Upper lobe of left lung (tissue), 4 donors: ENCODE results near the gene FOXO6.

Experiments used
- CTCF ChIP-seq, 6 experiments: fragments of 450-650 bp in 4 of 6; fragments of 200-600 bp in 2 of 6; sonication (generic) in 2 of 6; IDR thresholded peaks; one replicate each; pipeline ENCODE4 v1.5.1; 2016 to 2019; ENCODE audit warnings: antibody characterized with exemption in 6 of 6
- POLR2A ChIP-seq, 4 donors: fragments of 450-650 bp; IDR thresholded peaks; one replicate each; pipeline ENCODE4 v1.5.1; 2016 to 2017; ENCODE audit warnings: antibody characterized with exemption in 4 of 4, mild to moderate bottlenecking in 2 of 4

DNA sequence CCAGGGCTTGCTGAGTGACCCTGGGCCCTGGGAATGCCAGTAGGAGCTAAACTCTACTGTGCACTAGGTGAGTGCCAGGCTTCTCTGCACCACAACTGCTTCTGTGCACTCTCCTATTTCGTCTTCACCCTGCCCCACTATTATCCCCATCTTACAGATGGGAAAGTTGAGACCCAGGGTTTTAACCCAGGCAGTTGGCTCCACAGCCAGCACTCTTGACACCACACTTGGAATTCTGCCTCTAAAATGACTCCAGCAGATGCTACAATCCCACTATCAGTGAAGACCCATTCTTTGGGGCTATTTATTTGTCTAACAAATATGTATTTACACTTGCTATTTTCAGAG is 56.1 kb downstream of the FOXO6 start:
- peak in 1 of 6 experiments; percentile 20 for TF ChIP-seq CTCF (IDR thresholded peaks at IDR 0.05)
- no peak for TF ChIP-seq POLR2A (IDR thresholded peaks at IDR 0.05)
